Progenitor cell of endocrine pancreas (in vitro differentiated cells): ENCODE measurements around the gene MTFMT. TPM values are rescaled to one million over a fixed set of nuclear protein-coding genes. Genes with fewer than 3 reads are reported as not detected.

Source experiments
- DNase-seq: peaks from one replicate; pipeline ENCODE4 v3.0.0; 2021; ENCODE audit warnings: low spot score; ENCODE audit not compliant: unreplicated experiment
- H3K27ac Mint-ChIP-seq: 2 replicates; pipeline ENCODE4 v1.8.0; 2021; ENCODE audit warnings: mild to moderate bottlenecking, moderate library complexity, mixed read lengths
- H3K27me3 Mint-ChIP-seq: 2 replicates; pipeline ENCODE4 v1.8.0; 2021; ENCODE audit warnings: mixed read lengths
- H3K36me3 Mint-ChIP-seq: 2 replicates; pipeline ENCODE4 v1.8.0; 2022; ENCODE audit warnings: mixed read lengths; ENCODE audit not compliant: insufficient read depth
- H3K4me1 Mint-ChIP-seq: 2 replicates; pipeline ENCODE4 v1.8.0; 2021; ENCODE audit warnings: low read depth, mixed read lengths
- H3K4me3 Mint-ChIP-seq: 2 replicates; pipeline ENCODE4 v1.8.0; 2021; ENCODE audit warnings: low read depth, mild to moderate bottlenecking, moderate library complexity, mixed read lengths
- H3K9me3 Mint-ChIP-seq: 2 replicates; pipeline ENCODE4 v1.8.0; 2021; ENCODE audit warnings: low read depth, mixed read lengths
- total RNA-seq: library from RNA; stranded (reverse); gene quantifications from 2 replicates; pipeline ENCODE4 v1.2.1, GENCODE V29; 2021
- TF ChIP-seq, protein P1 (sequence below): fragments of 200-600 bp; sonication (generic); IDR thresholded peaks from one replicate; pipeline ENCODE4 v1.5.0; 2021; ENCODE audit warnings: antibody characterized with exemption, mild to moderate bottlenecking; ENCODE audit not compliant: unreplicated experiment

Gene MTFMT
- total RNA-seq, 1 donor from 2014 or later: 19.4 TPM

DNA sequence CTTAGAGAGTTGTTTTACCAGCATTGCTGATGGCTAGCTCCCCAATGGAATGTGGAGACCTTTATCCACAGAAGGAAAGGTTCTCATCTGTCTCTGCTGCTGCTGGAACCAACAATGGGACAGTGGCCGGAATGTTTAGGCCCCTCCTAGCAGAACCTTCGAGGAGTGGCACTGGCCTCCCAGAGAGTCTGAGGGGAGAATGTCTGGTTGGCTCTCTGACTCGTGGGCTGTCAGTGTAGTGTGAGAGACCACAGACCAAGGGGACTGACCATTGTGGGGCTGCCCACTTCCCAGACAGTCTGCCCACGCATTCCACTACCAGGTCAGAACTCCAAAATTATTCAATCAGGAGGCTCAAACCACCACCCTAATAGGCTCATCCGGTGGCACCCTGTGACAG, 33.3 kb upstream of the MTFMT start:
- Mint-ChIP-seq H3K4me1 (peaks cover 2% of the 10 kb centered on the region), H3K27me3 (peaks cover 24% of the 10 kb centered on the region), H3K4me3 (no peak overlapping the region), H3K9me3 (no peaks in the 10 kb centered on the region), H3K36me3 (no peaks in the 10 kb centered on the region), H3K27ac (no peak overlapping the region)
- DNase-seq: no peak
- TF ChIP-seq, protein P1, sequence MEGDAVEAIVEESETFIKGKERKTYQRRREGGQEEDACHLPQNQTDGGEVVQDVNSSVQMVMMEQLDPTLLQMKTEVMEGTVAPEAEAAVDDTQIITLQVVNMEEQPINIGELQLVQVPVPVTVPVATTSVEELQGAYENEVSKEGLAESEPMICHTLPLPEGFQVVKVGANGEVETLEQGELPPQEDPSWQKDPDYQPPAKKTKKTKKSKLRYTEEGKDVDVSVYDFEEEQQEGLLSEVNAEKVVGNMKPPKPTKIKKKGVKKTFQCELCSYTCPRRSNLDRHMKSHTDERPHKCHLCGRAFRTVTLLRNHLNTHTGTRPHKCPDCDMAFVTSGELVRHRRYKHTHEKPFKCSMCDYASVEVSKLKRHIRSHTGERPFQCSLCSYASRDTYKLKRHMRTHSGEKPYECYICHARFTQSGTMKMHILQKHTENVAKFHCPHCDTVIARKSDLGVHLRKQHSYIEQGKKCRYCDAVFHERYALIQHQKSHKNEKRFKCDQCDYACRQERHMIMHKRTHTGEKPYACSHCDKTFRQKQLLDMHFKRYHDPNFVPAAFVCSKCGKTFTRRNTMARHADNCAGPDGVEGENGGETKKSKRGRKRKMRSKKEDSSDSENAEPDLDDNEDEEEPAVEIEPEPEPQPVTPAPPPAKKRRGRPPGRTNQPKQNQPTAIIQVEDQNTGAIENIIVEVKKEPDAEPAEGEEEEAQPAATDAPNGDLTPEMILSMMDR: no peak

- Mint-ChIP-seq H3K9me3 (no peaks in the 10 kb centered on the region), H3K4me1 (peaks cover 4% of the 10 kb centered on the region), H3K27ac (no peak overlapping the region), H3K4me3 (no peak overlapping the region), H3K27me3 (peaks cover 20% of the 10 kb centered on the region), H3K36me3 (no peaks in the 10 kb centered on the region)
- no peak for DNase-seq
- TF ChIP-seq, protein P1: no peak
These were observed 32.6 kb upstream of the MTFMT start for GRCh38 chr15:65062061-65062460.

- Mint-ChIP-seq H3K4me1 (peaks cover 6% of the 10 kb centered on the region), H3K36me3 (no peaks in the 10 kb centered on the region)
These were observed 31.4 kb upstream of the MTFMT start for GRCh38 chr15:65060641-65061397.

GRCh38 chr15:65059931-65060596, 30.6 kb upstream of the MTFMT start:
- H3K4me3 Mint-ChIP-seq: no peak overlapping the region
- no peak for DNase-seq

More at GRCh38 chr15:65060641-65061397, 31.4 kb upstream of the MTFMT start:
- Mint-ChIP-seq H3K4me3 (no peak overlapping the region), H3K27ac (no peak overlapping the region), H3K9me3 (no peaks in the 10 kb centered on the region), H3K27me3 (peaks cover 10% of the 10 kb centered on the region)
- DNase-seq: no peak
- TF ChIP-seq, protein P1: no peak

GRCh38 chr15:65059369-65059750, 29.9 kb upstream of the MTFMT start:
- H3K27ac Mint-ChIP-seq: peak overlapping the region; percentile 73
- no peaks in the 10 kb centered on the region for H3K9me3 Mint-ChIP-seq
- no peak overlapping the region for H3K4me3 Mint-ChIP-seq
- H3K27me3 Mint-ChIP-seq: peaks cover 5% of the 10 kb centered on the region
- no peak for DNase-seq
- H3K36me3 Mint-ChIP-seq: no peaks in the 10 kb centered on the region
- H3K4me1 Mint-ChIP-seq: peaks cover 6% of the 10 kb centered on the region
- TF ChIP-seq, protein P1: no peak

More at GRCh38 chr15:65059931-65060596, 30.6 kb upstream of the MTFMT start:
- TF ChIP-seq, protein P1: no peak
- peaks cover 6% of the 10 kb centered on the region for H3K4me1 Mint-ChIP-seq
- peaks cover 5% of the 10 kb centered on the region for H3K27me3 Mint-ChIP-seq
- H3K36me3 Mint-ChIP-seq: no peaks in the 10 kb centered on the region
- no peaks in the 10 kb centered on the region for H3K9me3 Mint-ChIP-seq
- H3K27ac Mint-ChIP-seq: peak overlapping the region; percentile 73
